HFF-Myc (cell line): ENCODE results near the gene TANGO2.

Experiments used
- DNase-seq: peaks from one replicate; pipeline ENCODE4 v3.0.0-alpha.2; 2011; ENCODE audit warnings: low read depth; ENCODE audit errors: extremely low read depth
- H3K4me3 ChIP-seq: replicated peaks from 2 replicates; pipeline ENCODE4 v1.5.1; 2011; ENCODE audit warnings: low read depth, mild to moderate bottlenecking, control low read depth, low read length
- TF ChIP-seq, protein P1 (sequence below): IDR thresholded peaks from 2 replicates; pipeline ENCODE4 v1.5.1; 2012; ENCODE audit warnings: mild to moderate bottlenecking, low read depth, low read length, control low read depth; ENCODE audit errors: missing control alignments

Gene TANGO2

DNA sequence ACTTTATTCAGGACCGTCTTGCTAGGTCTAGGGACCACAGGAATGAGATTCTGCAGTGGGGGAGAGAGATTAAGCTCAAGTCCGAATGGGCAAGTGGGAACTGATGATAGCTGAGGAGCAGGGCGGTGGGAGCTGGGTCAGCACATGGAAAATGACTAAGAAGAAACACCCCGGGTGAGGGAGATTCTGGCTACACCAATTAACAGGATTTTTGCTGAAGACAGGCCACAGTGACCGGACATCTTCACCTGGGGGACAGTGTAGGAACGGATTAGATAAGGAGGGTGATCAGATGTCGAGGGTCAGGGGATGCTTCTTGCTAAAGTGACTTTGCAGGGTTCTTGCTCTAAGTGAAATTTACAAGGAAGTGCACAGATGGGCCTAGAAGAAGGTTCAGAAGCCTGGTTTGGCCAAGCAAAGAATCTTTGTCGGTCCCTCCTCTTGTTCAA, 50.6 kb downstream of the TANGO2 start:
- TF ChIP-seq, protein P1, sequence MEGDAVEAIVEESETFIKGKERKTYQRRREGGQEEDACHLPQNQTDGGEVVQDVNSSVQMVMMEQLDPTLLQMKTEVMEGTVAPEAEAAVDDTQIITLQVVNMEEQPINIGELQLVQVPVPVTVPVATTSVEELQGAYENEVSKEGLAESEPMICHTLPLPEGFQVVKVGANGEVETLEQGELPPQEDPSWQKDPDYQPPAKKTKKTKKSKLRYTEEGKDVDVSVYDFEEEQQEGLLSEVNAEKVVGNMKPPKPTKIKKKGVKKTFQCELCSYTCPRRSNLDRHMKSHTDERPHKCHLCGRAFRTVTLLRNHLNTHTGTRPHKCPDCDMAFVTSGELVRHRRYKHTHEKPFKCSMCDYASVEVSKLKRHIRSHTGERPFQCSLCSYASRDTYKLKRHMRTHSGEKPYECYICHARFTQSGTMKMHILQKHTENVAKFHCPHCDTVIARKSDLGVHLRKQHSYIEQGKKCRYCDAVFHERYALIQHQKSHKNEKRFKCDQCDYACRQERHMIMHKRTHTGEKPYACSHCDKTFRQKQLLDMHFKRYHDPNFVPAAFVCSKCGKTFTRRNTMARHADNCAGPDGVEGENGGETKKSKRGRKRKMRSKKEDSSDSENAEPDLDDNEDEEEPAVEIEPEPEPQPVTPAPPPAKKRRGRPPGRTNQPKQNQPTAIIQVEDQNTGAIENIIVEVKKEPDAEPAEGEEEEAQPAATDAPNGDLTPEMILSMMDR, result no peak
- H3K4me3 ChIP-seq, result no peak overlapping the region
- DNase-seq, result no peak

DNA sequence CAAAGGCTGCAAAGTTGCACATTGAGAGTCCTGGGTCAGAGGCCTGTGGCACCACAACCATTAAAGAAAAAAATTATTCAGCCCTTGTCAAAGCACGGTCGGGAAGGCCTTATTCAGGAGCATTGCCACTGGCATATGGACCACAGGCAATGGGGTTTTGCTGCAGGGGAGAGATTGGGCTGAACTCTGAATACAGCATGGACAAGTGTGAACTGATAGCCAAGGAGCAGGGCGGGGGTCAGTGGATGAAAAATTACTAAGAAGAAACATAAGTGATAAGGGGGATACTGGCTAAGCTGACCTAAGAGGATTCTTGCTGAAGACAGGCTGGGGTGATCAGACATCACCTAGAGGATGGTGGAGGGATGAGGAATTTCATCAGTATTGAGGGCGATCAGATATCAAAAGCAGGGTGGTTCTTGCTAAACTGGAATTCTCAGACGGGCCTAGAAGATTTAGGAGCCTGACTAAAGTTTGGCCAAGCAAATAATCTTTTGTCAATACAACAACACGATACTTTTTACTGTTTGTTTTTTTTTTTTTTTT, 55.8 kb downstream of the TANGO2 start:
- TF ChIP-seq, protein P1, result no peak
- no peak overlapping the region for H3K4me3 ChIP-seq
- DNase-seq, result no peak

DNA sequence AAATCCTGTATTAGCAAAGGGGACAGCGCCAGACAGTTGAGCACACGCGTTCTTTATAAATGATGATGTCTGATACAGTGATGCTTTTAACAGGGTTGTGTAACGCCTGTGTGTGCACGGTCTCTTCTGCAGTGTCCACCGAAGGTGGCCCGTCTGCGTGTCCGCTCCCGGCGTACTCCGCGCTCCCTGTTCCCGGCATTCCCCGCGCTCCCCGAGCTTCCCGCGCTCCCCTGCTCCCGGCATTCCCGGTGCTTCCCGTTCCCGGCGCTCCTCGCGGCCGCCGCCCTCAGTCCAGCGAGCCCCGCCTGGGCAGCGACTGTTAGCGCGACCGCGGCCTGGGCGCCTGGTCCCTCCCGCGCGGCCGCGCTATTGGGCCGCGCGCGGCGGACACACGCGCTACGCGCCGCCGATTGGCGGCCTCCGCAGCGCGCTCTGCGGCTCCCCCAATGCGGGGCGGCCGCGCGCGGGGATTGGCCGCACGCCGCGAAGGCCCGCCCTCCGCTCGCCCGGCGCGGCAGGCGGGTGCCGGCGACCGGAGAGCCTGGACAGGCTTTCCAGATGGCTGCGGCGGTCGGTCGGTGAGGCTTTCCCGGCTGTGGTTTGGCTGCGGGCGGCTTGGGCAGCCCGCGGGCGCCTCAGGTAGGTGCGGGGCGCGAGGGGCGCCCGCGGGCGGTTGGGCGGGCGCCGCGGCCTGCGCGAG, 59.0 kb downstream of the TANGO2 start, which contains the start of gene DGCR8:
Gene DGCR8 (plus strand): TSS at position 497 of the 700 bp plus-strand sequence. CDS start 5,723 bp downstream, outside the sequence.
- TF ChIP-seq, protein P1, result no peak
- peak within 1 kb of the TSS; percentile 97 for H3K4me3 ChIP-seq

DNA sequence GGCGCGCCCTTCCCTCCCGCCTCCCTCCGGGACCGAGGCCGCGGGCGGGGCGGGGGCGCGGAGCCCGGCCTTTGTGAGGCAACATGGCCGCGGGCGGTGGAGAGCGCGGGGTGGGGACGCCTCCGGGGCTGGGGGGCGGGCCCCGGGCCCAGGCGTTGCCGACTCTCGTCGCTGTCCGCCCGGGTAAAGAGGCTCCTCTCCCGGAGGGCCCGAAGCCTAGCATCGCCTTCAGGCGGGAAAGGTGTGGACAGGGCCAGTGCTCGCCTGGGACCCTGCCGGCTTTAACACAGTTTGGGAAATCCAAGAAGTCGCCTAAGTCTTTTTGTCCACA, 59.5 kb downstream of the TANGO2 start:
- TF ChIP-seq, protein P1, result no peak
- DNase-seq, result no peak
- H3K4me3 ChIP-seq, result peak overlapping the region; percentile 97

More for the DNA sequence above, 59.0 kb downstream of the TANGO2 start, which contains the start of gene DGCR8:
- peak; percentile 77 for DNase-seq

DNA sequence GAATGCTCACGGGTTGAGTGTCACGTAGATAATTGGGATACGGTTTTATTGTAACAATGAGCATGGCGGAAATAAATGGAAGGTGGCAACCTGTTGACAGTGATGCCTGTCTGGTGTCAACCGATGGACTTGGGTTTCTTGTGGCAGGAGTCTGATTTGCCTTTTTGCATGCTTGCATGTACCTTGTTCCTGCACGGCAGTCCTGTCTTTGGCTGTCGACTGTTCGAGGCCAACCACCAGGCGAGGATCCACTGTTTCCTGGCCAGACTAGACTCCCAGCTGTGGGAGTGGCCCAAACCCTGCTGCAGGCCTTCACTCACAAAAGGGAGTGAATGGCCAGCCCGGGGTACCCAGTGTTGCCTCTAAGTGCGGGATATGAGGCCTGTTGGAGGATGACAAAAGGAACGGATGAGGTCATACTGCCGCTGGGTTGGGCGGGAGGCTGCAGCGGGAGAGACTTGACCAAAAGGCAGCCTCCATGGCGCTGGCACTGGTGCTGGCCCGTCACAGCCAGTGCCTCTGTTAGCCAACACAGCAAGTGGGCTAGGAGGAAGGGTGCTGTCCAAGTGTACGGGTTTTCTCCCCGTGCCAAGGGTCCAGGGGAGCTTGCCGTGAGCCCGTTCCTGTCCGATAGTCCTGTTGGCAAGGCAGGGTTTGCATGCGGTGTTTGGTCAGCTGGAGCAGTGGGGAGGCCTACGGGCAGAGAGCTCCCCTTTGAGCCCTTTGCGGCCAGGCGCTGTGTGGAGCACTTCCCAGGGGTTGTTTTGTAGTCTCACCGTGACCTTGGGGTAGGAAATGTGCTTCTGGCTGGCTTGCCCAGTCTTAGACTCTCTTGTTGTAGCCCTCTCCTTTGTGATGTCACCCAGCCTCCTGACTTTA, 60.1 kb downstream of the TANGO2 start:
- no peak for DNase-seq
- H3K4me3 ChIP-seq, result peak overlapping the region; percentile 97
- TF ChIP-seq, protein P1, result no peak

DNA sequence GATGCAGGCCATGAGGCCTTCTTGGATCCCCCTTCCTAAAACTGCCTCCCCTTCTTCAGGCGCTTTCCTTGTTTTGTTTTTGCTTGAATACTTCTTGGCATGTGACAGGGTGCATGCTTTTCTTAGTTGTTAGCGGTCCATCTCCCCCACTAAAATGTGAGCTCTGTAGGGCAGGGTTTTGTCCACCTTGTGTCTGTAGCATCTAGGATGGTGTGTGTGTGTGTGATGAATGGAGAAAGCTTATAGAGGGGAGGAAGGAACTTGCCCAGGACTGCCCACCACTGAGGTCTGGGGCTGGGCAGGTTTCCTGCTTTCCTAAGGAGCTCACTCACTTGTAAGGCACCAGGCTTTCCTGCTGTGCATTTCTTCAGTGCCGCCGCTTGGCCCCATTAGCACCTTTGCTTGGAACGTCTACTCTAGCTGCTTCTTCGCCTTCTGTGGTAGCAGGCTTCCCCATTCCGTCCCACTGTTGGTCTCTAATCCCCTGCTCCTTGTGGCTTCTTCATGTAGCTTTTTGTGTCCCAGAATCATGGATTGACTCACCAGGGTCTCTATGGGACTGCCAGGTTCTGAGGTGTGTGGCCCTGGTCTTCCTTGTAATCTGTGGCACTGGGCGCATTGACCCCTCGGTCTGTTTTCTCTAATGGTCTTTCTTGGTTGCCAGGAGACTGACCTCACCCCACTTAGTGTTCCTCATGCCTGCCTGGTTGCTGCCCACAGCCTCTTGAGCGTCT, 62.4 kb downstream of the TANGO2 start:
- TF ChIP-seq, protein P1, result no peak
- DNase-seq, result no peak
- H3K4me3 ChIP-seq, result 0 out of 2 replicates have a peak overlapping the region, but pooled peaks have one; percentile 2
